ACHN (cell line): ENCODE data around the gene GPER1.
"Not testable (repeated sequence)": the region's sequence is repeated elsewhere in the genome, so short reads cannot be mapped to it uniquely, and the experiment has no call there.

ENCODE experiments used
- DNase-seq: peaks from one replicate; pipeline ENCODE4 v3.0.0-alpha.2; 2015
- in situ Hi-C: cut with HindIII; loops from 2 replicates; pipeline ENCODE4 v1.10.0; 2017; ENCODE audit warnings: low sequenced_read_pairs, low pct_ligation_motif_present, low pct_unique_long_range_greater_than_20kb

GPER1 gene

GRCh38 chr7:1063361-1063760, 24.6 kb upstream of the GPER1 start:
- no peak for DNase-seq
- in situ Hi-C loops = no loop called here

GRCh38 chr7:1064581-1064980, 23.3 kb upstream of the GPER1 start:
- DNase-seq = no peak
- in situ Hi-C loops = no loop called here

- no peak for DNase-seq
- in situ Hi-C loops = no loop called here
Measured at GRCh38 chr7:1065263-1065584, 22.7 kb upstream of the GPER1 start.

- in situ Hi-C loops = no loop called here
Measured at GRCh38 chr7:1065585-1066241, 22.2 kb upstream of the GPER1 start.

GRCh38 chr7:1066242-1066588, 21.7 kb upstream of the GPER1 start:
- in situ Hi-C loops = no loop called here
- DNase-seq = no peak

More at GRCh38 chr7:1065585-1066241, 22.2 kb upstream of the GPER1 start:
- DNase-seq = peak; percentile 84

GRCh38 chr7:1068013-1068412, 19.9 kb upstream of the GPER1 start:
- in situ Hi-C loops = no loop called here
- no peak for DNase-seq

- in situ Hi-C loops = no loop called here
- no peak for DNase-seq
Measured at GRCh38 chr7:1068619-1069018, 19.3 kb upstream of the GPER1 start.

GRCh38 chr7:1070544-1071011, 17.3 kb upstream of the GPER1 start:
- no peak for DNase-seq
- in situ Hi-C loops = no loop called here

- in situ Hi-C loops = no loop called here
- DNase-seq = no peak
Measured at GRCh38 chr7:1071731-1072254, 16.1 kb upstream of the GPER1 start.

- in situ Hi-C loops = no loop called here
- no peak for DNase-seq
Measured at GRCh38 chr7:1073142-1073977, 14.6 kb upstream of the GPER1 start.

- in situ Hi-C loops, DNase-seq: not testable (repeated sequence)
Measured at GRCh38 chr7:1074018-1074417, 13.9 kb upstream of the GPER1 start.

- no peak for DNase-seq
- in situ Hi-C loops = no loop called here
Measured at GRCh38 chr7:1074593-1075431, 13.1 kb upstream of the GPER1 start.

GRCh38 chr7:1076184-1077072, 11.5 kb upstream of the GPER1 start:
- DNase-seq = no peak
- in situ Hi-C loops = no loop called here

- DNase-seq = no peak
- in situ Hi-C loops = no loop called here
Measured at GRCh38 chr7:1078519-1078918, 9.4 kb upstream of the GPER1 start.

GRCh38 chr7:1078985-1079384, 8.9 kb upstream of the GPER1 start:
- no peak for DNase-seq
- in situ Hi-C loops = no loop called here

GRCh38 chr7:1079546-1079945, 8.4 kb upstream of the GPER1 start:
- DNase-seq = no peak
- in situ Hi-C loops = no loop called here

GRCh38 chr7:1080252-1080920, 7.5 kb upstream of the GPER1 start:
- DNase-seq = no peak
- in situ Hi-C loops = no loop called here

- no peak for DNase-seq
- in situ Hi-C loops = no loop called here
Measured at GRCh38 chr7:1080921-1081255, 7.0 kb upstream of the GPER1 start.
